Osteocyte (in vitro differentiated cells): Measurements from ENCODE around the gene TTBK2. TPM values are rescaled to one million over a fixed set of nuclear protein-coding genes. Genes with fewer than 3 reads are reported as not detected.

Experiments
- DNase-seq: peaks from one replicate; pipeline ENCODE4 v3.0.0; 2021; ENCODE audit warnings: mixed read lengths; ENCODE audit not compliant: unreplicated experiment; ENCODE audit errors: extremely low spot score
- H3K27ac Mint-ChIP-seq: one replicate; pipeline ENCODE4 v1.8.0; 2021; ENCODE audit warnings: mild to moderate bottlenecking, mixed read lengths; ENCODE audit not compliant: unreplicated experiment
- H3K27me3 Mint-ChIP-seq: one replicate; pipeline ENCODE4 v1.8.0; 2021; ENCODE audit warnings: mixed read lengths; ENCODE audit not compliant: unreplicated experiment
- H3K36me3 Mint-ChIP-seq: one replicate; pipeline ENCODE4 v1.8.0; 2021; ENCODE audit warnings: mixed read lengths; ENCODE audit not compliant: unreplicated experiment
- H3K4me1 Mint-ChIP-seq: one replicate; pipeline ENCODE4 v1.8.0; 2021; ENCODE audit warnings: mixed read lengths; ENCODE audit not compliant: unreplicated experiment
- H3K4me3 Mint-ChIP-seq: one replicate; pipeline ENCODE4 v1.8.0; 2021; ENCODE audit warnings: mild to moderate bottlenecking, moderate library complexity, mixed read lengths; ENCODE audit not compliant: unreplicated experiment
- H3K9me3 Mint-ChIP-seq: one replicate; pipeline ENCODE4 v1.8.0; 2021; ENCODE audit warnings: mixed read lengths; ENCODE audit not compliant: unreplicated experiment
- total RNA-seq: library from RNA; stranded (reverse); gene quantifications from 2 replicates; pipeline ENCODE4 v1.2.1, GENCODE V29; 2021
- TF ChIP-seq, protein P1 (sequence below): fragments of 200-600 bp; sonication (generic); IDR thresholded peaks from 2 replicates; pipeline ENCODE4 v1.5.0; 2021; ENCODE audit warnings: antibody characterized with exemption, mild to moderate bottlenecking, moderate library complexity

The TTBK2 gene
- total RNA-seq, 1 donor from 2014 or later: 23.6 TPM

DNA sequence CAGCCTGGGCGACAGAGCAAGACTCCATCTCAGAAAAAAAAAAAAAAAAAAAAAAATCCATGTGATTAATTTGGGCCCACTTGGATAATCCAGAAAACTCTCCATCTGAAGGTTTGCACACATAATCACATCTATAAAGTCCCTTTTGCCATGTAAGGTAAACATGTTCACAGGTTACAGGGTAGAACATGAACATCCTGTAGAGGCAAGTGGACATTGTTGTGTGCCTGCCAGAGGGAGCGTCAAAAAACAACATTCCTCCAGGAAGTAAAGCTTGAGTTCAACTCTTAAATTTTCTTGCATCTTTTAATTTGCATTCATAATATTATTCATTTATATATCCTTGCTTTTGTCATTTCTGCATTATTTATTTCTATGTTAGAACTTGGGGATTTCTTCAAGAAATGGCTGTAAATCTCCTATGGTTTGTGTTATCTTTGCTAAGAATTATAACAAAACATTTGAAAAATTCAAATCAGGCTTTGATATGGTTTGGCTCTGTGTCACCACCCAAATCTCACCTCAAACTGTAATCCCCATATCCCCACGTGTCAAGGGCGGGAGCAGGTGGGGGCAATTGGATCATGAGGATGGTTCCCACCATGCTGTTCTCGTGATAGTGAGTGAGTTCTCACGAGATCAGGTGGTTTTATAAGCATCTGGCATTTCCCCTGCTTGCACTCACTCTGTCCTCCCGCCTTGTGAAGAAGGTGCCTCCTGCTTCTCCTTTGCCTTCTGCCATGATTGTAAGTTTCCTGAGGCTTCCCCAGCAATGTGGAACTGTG is 11.3 kb upstream of the TTBK2 start:
- no peak for DNase-seq
- H3K27me3 Mint-ChIP-seq: no peaks in the 10 kb centered on the region
- no peak overlapping the region for H3K4me3 Mint-ChIP-seq
- H3K27ac Mint-ChIP-seq: no peak overlapping the region
- H3K9me3 Mint-ChIP-seq: no peaks in the 10 kb centered on the region
- H3K4me1 Mint-ChIP-seq: peaks cover 21% of the 10 kb centered on the region
- H3K36me3 Mint-ChIP-seq: no peaks in the 10 kb centered on the region
- TF ChIP-seq, protein P1, sequence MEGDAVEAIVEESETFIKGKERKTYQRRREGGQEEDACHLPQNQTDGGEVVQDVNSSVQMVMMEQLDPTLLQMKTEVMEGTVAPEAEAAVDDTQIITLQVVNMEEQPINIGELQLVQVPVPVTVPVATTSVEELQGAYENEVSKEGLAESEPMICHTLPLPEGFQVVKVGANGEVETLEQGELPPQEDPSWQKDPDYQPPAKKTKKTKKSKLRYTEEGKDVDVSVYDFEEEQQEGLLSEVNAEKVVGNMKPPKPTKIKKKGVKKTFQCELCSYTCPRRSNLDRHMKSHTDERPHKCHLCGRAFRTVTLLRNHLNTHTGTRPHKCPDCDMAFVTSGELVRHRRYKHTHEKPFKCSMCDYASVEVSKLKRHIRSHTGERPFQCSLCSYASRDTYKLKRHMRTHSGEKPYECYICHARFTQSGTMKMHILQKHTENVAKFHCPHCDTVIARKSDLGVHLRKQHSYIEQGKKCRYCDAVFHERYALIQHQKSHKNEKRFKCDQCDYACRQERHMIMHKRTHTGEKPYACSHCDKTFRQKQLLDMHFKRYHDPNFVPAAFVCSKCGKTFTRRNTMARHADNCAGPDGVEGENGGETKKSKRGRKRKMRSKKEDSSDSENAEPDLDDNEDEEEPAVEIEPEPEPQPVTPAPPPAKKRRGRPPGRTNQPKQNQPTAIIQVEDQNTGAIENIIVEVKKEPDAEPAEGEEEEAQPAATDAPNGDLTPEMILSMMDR: no peak

DNA sequence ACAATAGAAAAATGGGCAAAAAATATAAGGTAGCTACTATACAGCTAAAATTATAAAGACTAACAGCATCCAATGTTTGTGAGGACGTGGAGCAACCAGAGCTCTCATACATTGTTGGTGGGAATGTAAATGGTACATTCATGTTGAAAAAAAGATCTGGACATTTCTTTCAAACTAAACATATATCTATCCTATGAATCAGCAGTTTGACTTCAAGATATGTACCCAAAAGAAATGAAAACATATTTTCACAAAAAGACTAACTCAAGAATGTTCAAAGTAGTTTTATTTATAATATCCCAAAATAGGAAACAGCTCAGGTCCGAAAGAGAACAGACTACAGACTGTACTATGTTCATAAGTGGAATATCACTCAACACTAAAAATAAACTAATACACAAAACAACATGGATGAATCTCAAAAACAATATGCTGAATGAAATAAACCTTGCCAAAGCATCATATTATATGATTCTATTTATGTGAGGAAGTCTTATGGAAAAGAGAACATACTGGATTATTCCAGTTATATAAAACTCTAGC is 8.8 kb upstream of the TTBK2 start:
- peak overlapping the region; percentile 80 for H3K27ac Mint-ChIP-seq
- DNase-seq: no peak
- no peaks in the 10 kb centered on the region for H3K9me3 Mint-ChIP-seq
- H3K36me3 Mint-ChIP-seq: no peaks in the 10 kb centered on the region
- peak overlapping the region; percentile 23 for H3K4me3 Mint-ChIP-seq
- H3K4me1 Mint-ChIP-seq: peaks cover 21% of the 10 kb centered on the region
- H3K27me3 Mint-ChIP-seq: no peaks in the 10 kb centered on the region
- TF ChIP-seq, protein P1: no peak

DNA sequence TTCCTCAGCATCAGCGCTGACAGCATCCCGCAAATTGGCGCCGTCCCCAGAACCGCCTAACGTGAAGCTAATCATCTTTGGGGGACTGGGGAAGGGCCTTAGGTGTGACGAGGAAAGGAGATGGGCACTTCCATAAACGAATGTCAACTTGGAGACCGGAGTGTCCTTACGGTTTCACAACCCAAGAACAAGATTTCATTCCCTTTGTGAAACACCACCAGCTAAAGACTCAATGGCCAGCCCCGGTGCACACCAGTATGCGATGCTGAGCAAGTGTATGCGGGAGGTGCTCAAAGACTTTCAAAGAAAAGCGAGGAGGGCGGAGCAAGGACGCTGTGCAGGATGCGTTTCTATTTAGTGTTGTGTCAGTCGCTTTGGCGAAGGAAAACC is 759 bp upstream of the TTBK2 start:
- Mint-ChIP-seq H3K36me3 (no peaks in the 10 kb centered on the region), H3K4me1 (peaks cover 30% of the 10 kb centered on the region), H3K27me3 (no peaks in the 10 kb centered on the region), H3K9me3 (peaks cover 5% of the 10 kb centered on the region), H3K4me3 (peak overlapping the region; percentile 95), H3K27ac (peak overlapping the region; percentile 90)
- TF ChIP-seq, protein P1: no peak
- no peak for DNase-seq

DNA sequence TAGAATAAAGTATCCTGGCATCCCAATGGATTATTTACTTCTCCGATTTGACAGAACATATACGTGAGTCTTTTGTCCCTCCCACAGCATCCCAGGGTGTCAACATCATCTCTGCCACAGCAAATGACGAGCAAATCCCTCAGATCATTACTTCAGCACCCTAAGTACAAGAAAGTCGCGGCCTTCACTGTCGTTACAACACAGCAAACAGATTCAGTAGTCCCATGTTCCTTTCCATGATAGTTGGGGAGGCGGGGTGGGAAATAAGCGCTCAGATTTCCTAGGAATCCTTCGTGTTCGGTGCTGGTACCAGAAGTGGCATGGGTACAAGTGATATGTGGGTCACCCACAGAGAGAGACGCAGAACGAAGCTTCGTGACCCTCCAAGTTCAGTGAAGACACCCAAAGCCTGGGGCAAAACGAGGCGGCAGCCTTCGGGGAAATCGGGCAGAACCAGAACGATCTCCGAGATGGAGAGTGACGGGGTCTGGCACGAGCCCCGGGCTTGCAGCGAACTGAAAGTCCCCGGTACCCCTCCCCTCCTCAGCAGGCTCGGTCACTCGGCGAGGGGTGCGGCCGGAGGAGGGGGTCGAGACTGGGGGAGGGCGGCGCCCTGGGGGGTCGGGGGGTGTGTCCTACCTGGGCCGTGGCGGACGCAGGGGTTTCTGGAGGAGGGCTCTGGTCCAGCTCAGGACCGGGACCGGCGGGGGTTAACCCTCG is 619 bp downstream of the TTBK2 start:
- H3K4me3 Mint-ChIP-seq: peak overlapping the region; percentile 95
- H3K27ac Mint-ChIP-seq: peak overlapping the region; percentile 92
- H3K9me3 Mint-ChIP-seq: peaks cover 5% of the 10 kb centered on the region
- TF ChIP-seq, protein P1: no peak
- peaks cover 33% of the 10 kb centered on the region for H3K4me1 Mint-ChIP-seq
- no peaks in the 10 kb centered on the region for H3K27me3 Mint-ChIP-seq
- DNase-seq: peak; percentile 87
- no peaks in the 10 kb centered on the region for H3K36me3 Mint-ChIP-seq

DNA sequence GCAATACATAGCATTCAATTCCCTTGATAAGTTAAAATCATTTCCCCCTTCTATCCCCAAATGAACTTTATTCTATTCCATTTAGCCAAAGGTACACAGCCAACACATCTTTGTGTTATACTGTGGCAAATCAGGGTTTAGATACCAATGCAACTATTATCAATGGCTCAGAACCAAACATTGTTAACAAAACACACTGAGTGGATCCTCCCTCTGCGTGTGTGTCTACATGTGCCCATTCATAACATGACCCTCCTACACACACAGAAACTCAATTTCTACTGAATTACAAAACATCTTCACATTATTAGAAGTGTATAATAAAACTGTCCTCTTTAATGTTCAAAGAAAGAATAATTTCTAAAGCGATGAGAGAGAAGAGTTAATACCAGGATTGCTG is 1.3 kb downstream of the TTBK2 start:
- no peaks in the 10 kb centered on the region for H3K36me3 Mint-ChIP-seq
- peaks cover 5% of the 10 kb centered on the region for H3K9me3 Mint-ChIP-seq
- TF ChIP-seq, protein P1: no peak
- no peaks in the 10 kb centered on the region for H3K27me3 Mint-ChIP-seq
- H3K4me3 Mint-ChIP-seq: peak overlapping the region; percentile 95
- peak overlapping the region; percentile 92 for H3K27ac Mint-ChIP-seq
- DNase-seq: no peak
- H3K4me1 Mint-ChIP-seq: peaks cover 36% of the 10 kb centered on the region
